Progenitor cell of endocrine pancreas (in vitro differentiated cells): ENCODE measurements around the gene SUMF2. TPM values are rescaled to one million over a fixed set of nuclear protein-coding genes. Genes with fewer than 3 reads are reported as not detected.
"Not testable (repeated sequence)": the region's sequence is repeated elsewhere in the genome, so short reads cannot be mapped to it uniquely, and the experiment has no call there.

ENCODE experiments used
- DNase-seq: peaks from one replicate; pipeline ENCODE4 v3.0.0; 2021; ENCODE audit warnings: low spot score; ENCODE audit not compliant: unreplicated experiment
- H3K27ac Mint-ChIP-seq: 2 replicates; pipeline ENCODE4 v1.8.0; 2021; ENCODE audit warnings: mild to moderate bottlenecking, moderate library complexity, mixed read lengths
- H3K27me3 Mint-ChIP-seq: 2 replicates; pipeline ENCODE4 v1.8.0; 2021; ENCODE audit warnings: mixed read lengths
- H3K36me3 Mint-ChIP-seq: 2 replicates; pipeline ENCODE4 v1.8.0; 2022; ENCODE audit warnings: mixed read lengths; ENCODE audit not compliant: insufficient read depth
- H3K4me1 Mint-ChIP-seq: 2 replicates; pipeline ENCODE4 v1.8.0; 2021; ENCODE audit warnings: low read depth, mixed read lengths
- H3K4me3 Mint-ChIP-seq: 2 replicates; pipeline ENCODE4 v1.8.0; 2021; ENCODE audit warnings: low read depth, mild to moderate bottlenecking, moderate library complexity, mixed read lengths
- H3K9me3 Mint-ChIP-seq: 2 replicates; pipeline ENCODE4 v1.8.0; 2021; ENCODE audit warnings: low read depth, mixed read lengths
- CTCF ChIP-seq: fragments of 200-600 bp; sonication (generic); IDR thresholded peaks from one replicate; pipeline ENCODE4 v1.5.0; 2021; ENCODE audit warnings: antibody characterized with exemption, mild to moderate bottlenecking; ENCODE audit not compliant: unreplicated experiment
- total RNA-seq: library from RNA; stranded (reverse); gene quantifications from 2 replicates; pipeline ENCODE4 v1.2.1, GENCODE V29; 2021

Gene SUMF2
- total RNA-seq, 1 donor from 2014 or later = 89.5 TPM

GRCh38 chr7:56077681-56078080 lies 13.6 kb downstream of the SUMF2 start:
- Mint-ChIP-seq H3K4me3 (no peak overlapping the region), H3K27ac (no peak overlapping the region), H3K9me3 (no peaks in the 10 kb centered on the region), H3K36me3 (peaks cover 10% of the 10 kb centered on the region), H3K27me3 (no peaks in the 10 kb centered on the region), H3K4me1 (peaks cover 1% of the 10 kb centered on the region)
- no peak for DNase-seq
- no peak for TF ChIP-seq CTCF

- H3K4me3 Mint-ChIP-seq = no peak overlapping the region
- H3K4me1 Mint-ChIP-seq = peaks cover 1% of the 10 kb centered on the region
- TF ChIP-seq CTCF = no peak
- no peaks in the 10 kb centered on the region for H3K27me3 Mint-ChIP-seq
- no peaks in the 10 kb centered on the region for H3K9me3 Mint-ChIP-seq
- DNase-seq = no peak
- no peak overlapping the region for H3K27ac Mint-ChIP-seq
- H3K36me3 Mint-ChIP-seq = peaks cover 8% of the 10 kb centered on the region
Measured at GRCh38 chr7:56078196-56078595, 14.1 kb downstream of the SUMF2 start.

GRCh38 chr7:56079450-56080185 lies 15.5 kb downstream of the SUMF2 start:
- Mint-ChIP-seq H3K4me3 (no peak overlapping the region), H3K36me3 (peaks cover 6% of the 10 kb centered on the region), H3K4me1 (no peaks in the 10 kb centered on the region), H3K27ac (no peak overlapping the region), H3K27me3 (no peaks in the 10 kb centered on the region), H3K9me3 (no peaks in the 10 kb centered on the region)
- DNase-seq = no peak
- peak; percentile 20 for TF ChIP-seq CTCF

GRCh38 chr7:56080726-56081435 lies 16.8 kb downstream of the SUMF2 start:
- H3K4me1 Mint-ChIP-seq, H3K9me3 Mint-ChIP-seq, H3K4me3 Mint-ChIP-seq, DNase-seq, H3K27me3 Mint-ChIP-seq, H3K36me3 Mint-ChIP-seq, H3K27ac Mint-ChIP-seq: not testable (repeated sequence)

GRCh38 chr7:56081626-56082340 lies 17.7 kb downstream of the SUMF2 start:
- Mint-ChIP-seq H3K4me3 (no peak overlapping the region), H3K4me1 (no peaks in the 10 kb centered on the region), H3K9me3 (no peaks in the 10 kb centered on the region), H3K27me3 (no peaks in the 10 kb centered on the region), H3K36me3 (peaks cover 6% of the 10 kb centered on the region), H3K27ac (no peak overlapping the region)
- DNase-seq = no peak
- no peak for TF ChIP-seq CTCF
